IMR-90 (cell line): ENCODE results near the gene CLIC2. TPM values are rescaled to one million over a fixed set of nuclear protein-coding genes. Genes with fewer than 3 reads are reported as not detected.

ENCODE experiments used
- ATAC-seq: fragments of 200-7000 bp; cut with Tn5 transposase; 2 replicates; pipeline ENCODE4 v1.9.1; 2020; ENCODE audit warnings: low read depth, mild to moderate bottlenecking, moderate library complexity
- BruUV-seq: library from RNA; stranded (reverse); fragments of 400-500 nt; replicated peaks from 2 replicates; lab custom pipeline; 2021; lab: Mats Ljungman, UMichigan
- CTCF ChIA-PET: fragments of 300-600 bp; formaldehyde crosslinking; extraction: SDS; loops from one replicate; lab custom pipeline; 2021; ENCODE audit warnings: antibody characterized with exemption; lab: Yijun Ruan, JAX
- POLR2A ChIA-PET: fragments of 300-600 bp; sonication (Branson Sonifier 250); formaldehyde crosslinking; loops from one replicate; lab custom pipeline; 2022; ENCODE audit warnings: antibody characterized with exemption; ENCODE audit not compliant: unreplicated experiment; lab: Charles Lee
- DNase-seq: peaks from one replicate; pipeline ENCODE4 v3.0.0; 2013
- H2AFZ ChIP-seq: replicated peaks from 2 replicates; pipeline ENCODE3; 2013; ENCODE audit warnings: low read length, mild to moderate bottlenecking; ENCODE audit not compliant: poor library complexity
- H2AK5ac ChIP-seq: 2 replicates; pipeline ENCODE4 v1.6.1; 2013; ENCODE audit warnings: low read depth, low read length, inconsistent platforms
- H2AK9ac ChIP-seq: replicated peaks from 2 replicates; pipeline ENCODE3; 2013; ENCODE audit warnings: mild to moderate bottlenecking, low read depth, low read length, moderate library complexity; ENCODE audit not compliant: poor library complexity
- H2BK120ac ChIP-seq: 2 replicates; pipeline ENCODE4 v1.6.1; 2013; ENCODE audit warnings: low read depth, low read length, inconsistent platforms
- H2BK15ac ChIP-seq: 3 replicates; pipeline ENCODE4 v1.6.1; 2013; ENCODE audit warnings: low read depth, low read length, inconsistent platforms
- H2BK20ac ChIP-seq: 2 replicates; pipeline ENCODE4 v1.6.1; 2013; ENCODE audit warnings: low read depth, mild to moderate bottlenecking, inconsistent platforms, low read length, moderate library complexity
- H2BK5ac ChIP-seq: 2 replicates; pipeline ENCODE4 v1.6.1; 2013; ENCODE audit warnings: mild to moderate bottlenecking, low read depth, low read length, inconsistent platforms; ENCODE audit not compliant: poor library complexity, severe bottlenecking
- H3K14ac ChIP-seq: replicated peaks from 2 replicates; pipeline ENCODE4 v1.6.1; 2013; ENCODE audit warnings: low read depth, low read length, inconsistent platforms
- H3K18ac ChIP-seq: 2 replicates; pipeline ENCODE4 v1.6.1; 2013; ENCODE audit warnings: low read depth, low read length, control low read depth
- H3K23ac ChIP-seq: 2 replicates; pipeline ENCODE4 v1.6.1; 2013; ENCODE audit warnings: low read depth, low read length, inconsistent platforms
- H3K27ac ChIP-seq: 2 replicates; pipeline ENCODE4 v1.5.1; 2013; ENCODE audit warnings: mild to moderate bottlenecking, control low read depth, low read length; ENCODE audit not compliant: insufficient read depth
- H3K27me3 ChIP-seq: 2 replicates; pipeline ENCODE4 v1.6.1; 2013; ENCODE audit warnings: low read length; ENCODE audit not compliant: control insufficient read depth, insufficient read depth
- H3K36me3 ChIP-seq: 2 replicates; pipeline ENCODE4 v1.6.1; 2013; ENCODE audit warnings: low read length, mixed read lengths; ENCODE audit not compliant: control insufficient read depth, insufficient read depth
- H3K4ac ChIP-seq: 2 replicates; pipeline ENCODE4 v1.6.1; 2013; ENCODE audit warnings: low read depth, low read length, inconsistent platforms
- H3K4me1 ChIP-seq: 2 replicates; pipeline ENCODE4 v1.6.1; 2013; ENCODE audit warnings: low read length, mixed read lengths; ENCODE audit not compliant: control insufficient read depth, insufficient read depth
- H3K4me2 ChIP-seq: 2 replicates; pipeline ENCODE4 v1.6.1; 2013; ENCODE audit warnings: low read depth, mild to moderate bottlenecking, control low read depth, low read length, moderate library complexity
- H3K4me3 ChIP-seq: 2 replicates; pipeline ENCODE4 v1.5.1; 2013; ENCODE audit warnings: low read depth, mild to moderate bottlenecking, control low read depth, low read length, moderate library complexity; ENCODE audit not compliant: insufficient read depth
- H3K56ac ChIP-seq: 2 replicates; pipeline ENCODE4 v1.6.1; 2013; ENCODE audit warnings: low read length, inconsistent platforms; ENCODE audit not compliant: insufficient read depth; ENCODE audit errors: extremely low read depth
- H3K79me1 ChIP-seq, 2 experiments: 2 replicates each; pipeline ENCODE4 v1.6.1; 2013; ENCODE audit warnings: low read length in 2 of 2, inconsistent platforms in 1 of 2, low read depth in 1 of 2
- H3K9ac ChIP-seq: 2 replicates; pipeline ENCODE4 v1.6.1; 2013; ENCODE audit warnings: low read depth, low read length, control low read depth
- H3K9me1 ChIP-seq: 2 replicates; pipeline ENCODE4 v1.6.1; 2013; ENCODE audit warnings: low read length, inconsistent platforms; ENCODE audit not compliant: insufficient read depth
- H3K9me3 ChIP-seq: 2 replicates; pipeline ENCODE4 v1.6.1; 2013; ENCODE audit warnings: low read length; ENCODE audit not compliant: control insufficient read depth, insufficient read depth
- H4K20me1 ChIP-seq: 2 replicates; pipeline ENCODE4 v1.6.1; 2013; ENCODE audit warnings: low read length, inconsistent platforms; ENCODE audit not compliant: insufficient read depth
- H4K5ac ChIP-seq: 2 replicates; pipeline ENCODE4 v1.6.1; 2013; ENCODE audit warnings: mild to moderate bottlenecking, low read depth, low read length, control low read depth
- H4K8ac ChIP-seq, 2 experiments: 2 replicates each; pipeline ENCODE4 v1.6.1; 2013; ENCODE audit warnings: low read depth in 2 of 2, low read length in 2 of 2, control low read depth in 1 of 2, inconsistent platforms in 1 of 2
- H4K91ac ChIP-seq: 2 replicates; pipeline ENCODE4 v1.6.1; 2013; ENCODE audit warnings: low read depth, low read length, inconsistent platforms; ENCODE audit not compliant: insufficient read depth
- BHLHE40 ChIP-seq: fragments of 150-350 bp; IDR thresholded peaks from 2 replicates; pipeline ENCODE4 v1.6.1; 2016; ENCODE audit warnings: mild to moderate bottlenecking, low read depth, low read length
- CHD1 ChIP-seq: IDR thresholded peaks from 2 replicates; pipeline ENCODE4 v1.6.1; 2012; ENCODE audit warnings: low read depth, low read length, improper control_type of control experiment
- CTCF ChIP-seq: conservative IDR thresholded peaks from 2 replicates; pipeline ENCODE4 v1.5.1; 2012; ENCODE audit warnings: mild to moderate bottlenecking, low read depth, low read length, improper control_type of control experiment
- ELK1 ChIP-seq: fragments of 150-350 bp; IDR thresholded peaks from 2 replicates; pipeline ENCODE4 v1.6.1; 2016; ENCODE audit warnings: low read depth, mild to moderate bottlenecking, low read length, moderate library complexity, borderline replicate concordance
- MAFK ChIP-seq: IDR thresholded peaks from 2 replicates; pipeline ENCODE4 v1.6.1; 2012; ENCODE audit warnings: low read depth, low read length, improper control_type of control experiment
- MXI1 ChIP-seq: IDR thresholded peaks from 2 replicates; pipeline ENCODE4 v1.6.1; 2012; ENCODE audit warnings: low read depth, mild to moderate bottlenecking, low read length, moderate library complexity, borderline replicate concordance
- POLR2A ChIP-seq: IDR thresholded peaks from 2 replicates; pipeline ENCODE4 v1.6.1; 2012; ENCODE audit warnings: mild to moderate bottlenecking, low read depth, low read length
- RAD21 ChIP-seq: IDR thresholded peaks from 2 replicates; pipeline ENCODE4 v1.6.1; 2012; ENCODE audit warnings: low read length, improper control_type of control experiment
- RCOR1 ChIP-seq: IDR thresholded peaks from 2 replicates; pipeline ENCODE4 v1.6.1; 2012; ENCODE audit warnings: mild to moderate bottlenecking, low read length, improper control_type of control experiment; ENCODE audit not compliant: insufficient replicate concordance
- RFX5 ChIP-seq: IDR thresholded peaks from 2 replicates; pipeline ENCODE4 v1.8.0; 2012; ENCODE audit warnings: low read depth, mild to moderate bottlenecking, low read length, moderate library complexity
- SMC3 ChIP-seq: fragments of 150-350 bp; IDR thresholded peaks from 2 replicates; pipeline ENCODE4 v1.6.1; 2016; ENCODE audit warnings: low read depth, mild to moderate bottlenecking, antibody characterized with exemption, low read length, moderate library complexity
- USF2 ChIP-seq: fragments of 150-350 bp; IDR thresholded peaks from 2 replicates; pipeline ENCODE4 v1.6.1; 2017; ENCODE audit warnings: mild to moderate bottlenecking, antibody characterized with exemption, low read length, low read depth
- WGBS, 2 experiments: methylation state at CpG; one replicate each; pipeline versions ENCODE4 v1.1.5 to v1.1.7; 2013; ENCODE audit warnings: missing lambda C conversion rate in 2 of 2; ENCODE audit not compliant: insufficient read length in 1 of 2; ENCODE audit errors: extremely low coverage in 2 of 2; 5-methylcytosine and 5-hydroxymethylcytosine counted together
- dilution Hi-C: fragments of 300-500 bp; cut with HindIII; formaldehyde crosslinking; loops from one replicate; pipeline ENCODE4 v1.14.3; 2018; ENCODE audit warnings: low sequenced_read_pairs; ENCODE audit not compliant: unreplicated experiment
- in situ Hi-C: fragments of 300-500 bp; cut with MboI; formaldehyde crosslinking; loops from 3 replicates; pipeline ENCODE4 v1.14.3; 2019; ENCODE audit warnings: low sequenced_read_pairs, inconsistent platforms, mixed read lengths
- intact Hi-C: fragments of 100-400 bp; cut with micrococcal nuclease; formaldehyde crosslinking; loops from 2 replicates; pipeline ENCODE4 v1.10.0; 2022
- polyA plus RNA-seq, 3 experiments: library from polyadenylated mRNA; depleted of rRNA; stranded (reverse); fragments of >200 nt; gene quantifications; 2 replicates each; pipeline ENCODE4 v1.2.3, GENCODE V29; 2012; ENCODE audit warnings: low replicate concordance in 1 of 3
- total RNA-seq: library from RNA; depleted of rRNA; stranded (reverse); fragments of >200 nt; gene quantifications from 2 replicates; pipeline ENCODE4 v1.2.3, GENCODE V29; 2012

Gene CLIC2
- total and polyA plus RNA-seq, 2 of the 4 experiments (the other 2 are of a cell fraction), result 0.07 to 0.18 TPM

- Histone ChIP-seq H2BK120ac (no peak overlapping the region), H4K91ac (no peak overlapping the region), H3K4ac (no peak overlapping the region), H2AK9ac (no peak overlapping the region), H2BK5ac (no peak overlapping the region), H3K18ac (no peak overlapping the region), H3K9me3 (no peaks in the 10 kb centered on the region), H4K8ac (no peak overlapping the region), H3K56ac (no peak overlapping the region), H2AK5ac (no peak overlapping the region), H3K4me2 (no peak overlapping the region), H3K79me1 (no peaks in the 10 kb centered on the region), H3K9me1 (no peaks in the 10 kb centered on the region), H3K36me3 (no peaks in the 10 kb centered on the region), H3K4me3 (no peak overlapping the region), H3K27me3 (no peaks in the 10 kb centered on the region), H3K23ac (no peak overlapping the region), H2BK20ac (no peak overlapping the region), H3K4me1 (no peaks in the 10 kb centered on the region), H4K20me1 (no peaks in the 10 kb centered on the region), H3K9ac (no peak overlapping the region), H3K27ac (no peak overlapping the region), H3K14ac (no peak overlapping the region), H2AFZ (no peak overlapping the region), H2BK15ac (no peak overlapping the region), H4K5ac (no peak overlapping the region)
- no CpG with 5 or more reads among the region's 4 CpGs for WGBS, 2 experiments
- intact Hi-C loops, result no loop called here
- CTCF ChIA-PET, result no interaction called here
- DNase-seq (no peak), ATAC-seq (no peak)
- BruUV-seq, result no TSS peak
- TF ChIP-seq POLR2A, result no peak
- no peak for TF ChIP-seq RCOR1
- no peak for TF ChIP-seq BHLHE40
- TF ChIP-seq MAFK, result no peak
- no peak for TF ChIP-seq ELK1
- no peak for TF ChIP-seq CTCF
- TF ChIP-seq RAD21, result no peak
- TF ChIP-seq USF2, result no peak
- no peak for TF ChIP-seq MXI1
- TF ChIP-seq SMC3, result no peak
- no peak for TF ChIP-seq RFX5
- TF ChIP-seq CHD1, result no peak
- in situ Hi-C loops, result no loop called here
- POLR2A ChIA-PET, result no interaction called here
- dilution Hi-C loops, result no loop called here
These were observed 86.9 kb downstream of the CLIC2 start for GRCh38 chrX:155247497-155247896.
